Fibroblast of villous mesenchyme (primary cell): ENCODE data around the gene SCYGR7. TPM values are rescaled to one million over a fixed set of nuclear protein-coding genes. Genes with fewer than 3 reads are reported as not detected.
A peak's percentile ranks its signal among the peaks of the same experiment; 100 is the strongest.

Source experiments
- DNase-seq: peaks from one replicate; pipeline ENCODE4 v3.0.0-alpha.2; 2010; ENCODE audit warnings: low read depth
- H3K4me3 ChIP-seq: 2 replicates; pipeline ENCODE4 v1.5.1; 2011; ENCODE audit warnings: low read depth, mild to moderate bottlenecking, low read length
- total RNA-seq: library from RNA; depleted of rRNA; stranded (reverse); fragments of >200 nt; gene quantifications from 2 replicates; pipeline ENCODE4 v1.2.3, GENCODE V29; 2012
- TF ChIP-seq, protein P1 (sequence below): IDR thresholded peaks from 2 replicates; pipeline ENCODE4 v1.5.1; 2012; ENCODE audit warnings: low read depth, mild to moderate bottlenecking, low read length; ENCODE audit not compliant: insufficient read depth

The SCYGR7 gene
- total RNA-seq, 1 donor = not detected

DNA sequence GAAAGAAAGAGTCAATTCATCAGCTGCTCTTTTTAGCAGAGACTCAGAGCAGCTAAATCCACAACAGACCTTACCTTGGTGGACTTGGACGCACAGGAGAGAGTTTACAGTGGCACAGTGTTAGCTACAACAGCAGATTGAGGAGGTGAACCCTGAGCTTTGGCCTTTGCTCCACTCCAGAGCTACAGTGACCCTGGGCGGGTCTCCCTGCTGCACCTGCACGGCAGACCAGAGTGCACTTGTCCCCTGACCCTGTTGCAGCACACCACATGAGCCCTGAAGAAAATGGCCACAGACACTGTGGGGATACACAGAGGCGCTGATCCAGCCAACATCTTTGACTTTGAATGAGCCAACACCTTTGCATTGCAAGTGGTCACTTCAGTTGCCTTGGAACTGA, 21.3 kb upstream of the SCYGR7 start:
- H3K4me3 ChIP-seq = no peak overlapping the region
- TF ChIP-seq, protein P1, sequence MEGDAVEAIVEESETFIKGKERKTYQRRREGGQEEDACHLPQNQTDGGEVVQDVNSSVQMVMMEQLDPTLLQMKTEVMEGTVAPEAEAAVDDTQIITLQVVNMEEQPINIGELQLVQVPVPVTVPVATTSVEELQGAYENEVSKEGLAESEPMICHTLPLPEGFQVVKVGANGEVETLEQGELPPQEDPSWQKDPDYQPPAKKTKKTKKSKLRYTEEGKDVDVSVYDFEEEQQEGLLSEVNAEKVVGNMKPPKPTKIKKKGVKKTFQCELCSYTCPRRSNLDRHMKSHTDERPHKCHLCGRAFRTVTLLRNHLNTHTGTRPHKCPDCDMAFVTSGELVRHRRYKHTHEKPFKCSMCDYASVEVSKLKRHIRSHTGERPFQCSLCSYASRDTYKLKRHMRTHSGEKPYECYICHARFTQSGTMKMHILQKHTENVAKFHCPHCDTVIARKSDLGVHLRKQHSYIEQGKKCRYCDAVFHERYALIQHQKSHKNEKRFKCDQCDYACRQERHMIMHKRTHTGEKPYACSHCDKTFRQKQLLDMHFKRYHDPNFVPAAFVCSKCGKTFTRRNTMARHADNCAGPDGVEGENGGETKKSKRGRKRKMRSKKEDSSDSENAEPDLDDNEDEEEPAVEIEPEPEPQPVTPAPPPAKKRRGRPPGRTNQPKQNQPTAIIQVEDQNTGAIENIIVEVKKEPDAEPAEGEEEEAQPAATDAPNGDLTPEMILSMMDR = no peak
- DNase-seq = no peak

GRCh38 chr2:227707390-227707789, 20.7 kb upstream of the SCYGR7 start:
- no peak overlapping the region for H3K4me3 ChIP-seq
- no peak for DNase-seq

GRCh38 chr2:227710986-227711385, 17.1 kb upstream of the SCYGR7 start:
- no peak overlapping the region for H3K4me3 ChIP-seq
- DNase-seq = no peak
- TF ChIP-seq, protein P1 = no peak

More at GRCh38 chr2:227707390-227707789, 20.7 kb upstream of the SCYGR7 start:
- TF ChIP-seq, protein P1 = no peak

DNA sequence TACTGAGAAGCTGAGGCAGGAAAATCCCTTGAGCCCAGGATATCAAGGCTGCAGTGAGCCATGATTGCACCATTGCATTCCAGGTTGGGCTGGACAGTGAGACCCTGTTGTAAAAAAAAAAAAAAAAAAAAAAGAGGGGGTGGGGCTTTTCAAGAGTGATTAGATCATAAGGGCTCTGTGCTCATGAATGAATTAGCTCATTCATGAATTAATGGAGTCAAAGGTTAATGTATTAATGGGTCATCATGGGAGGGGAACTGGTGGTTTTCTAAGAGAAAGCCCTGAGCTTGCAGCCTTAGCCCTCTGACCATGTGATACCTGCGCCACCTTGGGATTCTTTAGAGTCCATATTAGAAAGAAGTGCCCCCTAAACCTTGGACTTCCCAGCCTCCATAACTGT, 14.8 kb upstream of the SCYGR7 start:
- TF ChIP-seq, protein P1 = no peak
- no peak overlapping the region for H3K4me3 ChIP-seq
- DNase-seq = no peak

DNA sequence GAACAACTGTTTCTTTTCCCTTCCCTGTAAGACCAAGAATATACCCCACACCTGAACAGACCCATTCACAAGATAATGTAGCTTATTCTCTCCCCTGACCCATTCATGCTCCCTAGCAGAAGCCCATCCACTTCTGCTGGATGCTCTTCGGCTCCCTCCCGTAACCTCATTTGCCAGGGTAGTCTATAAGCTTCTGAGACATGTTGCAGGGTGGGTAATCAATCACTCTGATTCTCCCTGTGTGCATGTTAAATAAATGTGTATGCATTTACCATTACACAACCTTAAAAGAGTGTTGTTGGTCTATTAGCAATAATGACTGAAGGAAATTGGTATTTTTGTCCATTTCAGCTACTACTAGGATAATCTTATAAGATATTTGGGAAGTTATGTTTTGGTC, 11.6 kb upstream of the SCYGR7 start:
- DNase-seq = no peak
- H3K4me3 ChIP-seq = no peak overlapping the region
- TF ChIP-seq, protein P1 = no peak

- peak; percentile 91 for DNase-seq
- peak within 1 kb of the TSS; percentile 64 for H3K4me3 ChIP-seq
- TF ChIP-seq, protein P1 = no peak
These were observed 10.2 kb upstream of the SCYGR7 start, which contains the start of gene SLC19A3 for GRCh38 chr2:227717687-227718567. TSS of gene SLC19A3 (minus strand) at chr2:227718028. CDS start at chr2:227702318, 15,710 bp downstream.

GRCh38 chr2:227719641-227720040, 8.5 kb upstream of the SCYGR7 start:
- H3K4me3 ChIP-seq = no peak overlapping the region
- no peak for DNase-seq
- TF ChIP-seq, protein P1 = no peak
